ENCODE results near the gene HTT. TPM values are rescaled to one million over a fixed set of nuclear protein-coding genes. Genes with fewer than 3 reads are reported as not detected.

HTT gene
- polyA plus RNA-seq, 3 donors, result 1.8 to 27.1 (median 3.0) TPM

- H3K4me3 ChIP-seq (replicated peaks in 1 of 3; ENCODE audit: low read depth in 2 of 3, low read length in 3 of 3), result no peak overlapping the region
- no peaks in the 10 kb centered on the region for H3K4me1 ChIP-seq (ENCODE audit: control insufficient read depth in 1 of 2, insufficient read depth in 2 of 2, low read length in 2 of 2)
- no peaks in the 10 kb centered on the region for H3K9me3 ChIP-seq (replicated peaks in 1 of 2; ENCODE audit: control insufficient read depth in 1 of 2, insufficient read depth in 1 of 2, low read length in 2 of 2)
- peaks cover 85 to 100% of the 10 kb centered on the region in 2 donors for H3K36me3 Mint-ChIP-seq
- no peak overlapping the region for H3K4me3 Mint-ChIP-seq
- H2AFZ ChIP-seq (ENCODE audit: insufficient read depth, low read depth, low read length, poor library complexity, severe bottlenecking), result no peak overlapping the region
- H3K36me3 ChIP-seq (replicated peaks in 1 of 2; ENCODE audit: control insufficient read depth in 1 of 2, insufficient read depth in 2 of 2, low read length in 2 of 2), result peaks cover 87 to 97% of the 10 kb centered on the region in 2 donors
- H3K79me2 ChIP-seq (ENCODE audit: insufficient read depth, low read length), result no peaks in the 10 kb centered on the region
- intact Hi-C loops (cut with micrococcal nuclease), result no loop called here
- peaks cover 0 to 2% (median 0%) of the 10 kb centered on the region in 3 donors for H3K27me3 Mint-ChIP-seq (ENCODE audit: low read depth in 3 of 3)
- H3K27me3 ChIP-seq (ENCODE audit: control insufficient read depth in 2 of 2, insufficient read depth in 2 of 2, low read length in 2 of 2), result no peaks in the 10 kb centered on the region
- peak overlapping the region in 2 of 7 donors; percentile 43 to 71 for H3K27ac Mint-ChIP-seq
- 93% methylated on average over 17 of the region's 26 CpGs for WGBS (ENCODE audit: insufficient coverage)
- H3K9me3 Mint-ChIP-seq, result peaks cover 0 to 2% (median 0%) of the 10 kb centered on the region in 7 donors
- no peak overlapping the region for H3K27ac ChIP-seq (ENCODE audit: low read depth in 1 of 2, low read length in 2 of 2)
- H3K9ac ChIP-seq (ENCODE audit: insufficient read depth, low read length, poor library complexity, severe bottlenecking), result no peak overlapping the region
- TF ChIP-seq CTCF (IDR thresholded peaks at IDR 0.05), result no peak
- no peaks in the 10 kb centered on the region for H4K20me1 ChIP-seq (ENCODE audit: insufficient read depth, low read length)
- no peak overlapping the region for H3K4me2 ChIP-seq (replicated peaks; ENCODE audit: extremely low read depth, low read length, poor library complexity, severe bottlenecking)
- no peak for DNase-seq
- no peaks in the 10 kb centered on the region for H3K4me1 Mint-ChIP-seq
These were observed 163.5 kb downstream of the HTT start for GRCh38 chr4:3237712-3238560.

- no peaks in the 10 kb centered on the region for H3K9me3 ChIP-seq (replicated peaks in 1 of 2; ENCODE audit: control insufficient read depth in 1 of 2, insufficient read depth in 1 of 2, low read length in 2 of 2)
- H3K4me3 ChIP-seq (replicated peaks in 1 of 3; ENCODE audit: low read depth in 2 of 3, low read length in 3 of 3), result no peak overlapping the region
- H3K4me3 Mint-ChIP-seq, result no peak overlapping the region
- peaks cover 2% of the 10 kb centered on the region for H3K4me1 Mint-ChIP-seq
- no peak overlapping the region for H2AFZ ChIP-seq (ENCODE audit: insufficient read depth, low read depth, low read length, poor library complexity, severe bottlenecking)
- H4K20me1 ChIP-seq (ENCODE audit: insufficient read depth, low read length), result no peaks in the 10 kb centered on the region
- H3K4me2 ChIP-seq (replicated peaks; ENCODE audit: extremely low read depth, low read length, poor library complexity, severe bottlenecking), result no peak overlapping the region
- no peaks in the 10 kb centered on the region for H3K27me3 ChIP-seq (ENCODE audit: control insufficient read depth in 2 of 2, insufficient read depth in 2 of 2, low read length in 2 of 2)
- no peaks in the 10 kb centered on the region for H3K4me1 ChIP-seq (ENCODE audit: control insufficient read depth in 1 of 2, insufficient read depth in 2 of 2, low read length in 2 of 2)
- H3K79me2 ChIP-seq (ENCODE audit: insufficient read depth, low read length), result no peaks in the 10 kb centered on the region
- H3K36me3 Mint-ChIP-seq, result peaks cover 84 to 100% of the 10 kb centered on the region in 2 donors
- no peak for TF ChIP-seq CTCF (IDR thresholded peaks at IDR 0.05)
- no peak overlapping the region for H3K27ac ChIP-seq (ENCODE audit: low read depth in 1 of 2, low read length in 2 of 2)
- no peak overlapping the region for H3K9ac ChIP-seq (ENCODE audit: insufficient read depth, low read length, poor library complexity, severe bottlenecking)
- H3K27me3 Mint-ChIP-seq (ENCODE audit: low read depth in 3 of 3), result peaks cover 0 to 2% (median 0%) of the 10 kb centered on the region in 3 donors
- 96% methylated on average over 18 of the region's 18 CpGs for WGBS (ENCODE audit: insufficient coverage)
- DNase-seq, result no peak
- H3K27ac Mint-ChIP-seq, result peak overlapping the region in 1 of 7 donors; percentile 7
- peaks cover 0 to 2% (median 0%) of the 10 kb centered on the region in 7 donors for H3K9me3 Mint-ChIP-seq
- intact Hi-C loops (cut with micrococcal nuclease), result no loop called here
- H3K36me3 ChIP-seq (replicated peaks in 1 of 2; ENCODE audit: control insufficient read depth in 1 of 2, insufficient read depth in 2 of 2, low read length in 2 of 2), result peaks cover 79 to 97% of the 10 kb centered on the region in 2 donors
These were observed 164.2 kb downstream of the HTT start for GRCh38 chr4:3238721-3239120.
